Fibroblast of lung (primary cell): ENCODE data around the gene ONECUT2.

Source experiments
- EZH2 ChIP-seq: IDR thresholded peaks from 2 replicates; pipeline ENCODE4 v1.5.1; 2012; ENCODE audit warnings: low read length, control low read depth, mild to moderate bottlenecking; ENCODE audit errors: missing control alignments
- TF ChIP-seq, protein P1 (sequence below), 2 donors: IDR thresholded peaks in 1 of 2; conservative IDR thresholded peaks in 1 of 2; 1 replicate in 1 of 2; 2 replicates in 1 of 2; pipeline ENCODE4 v1.5.1; 2011 to 2012; ENCODE audit warnings: low read length in 2 of 2, control low read depth in 1 of 2, inconsistent platforms in 1 of 2, low read depth in 1 of 2, mild to moderate bottlenecking in 1 of 2

DNA sequence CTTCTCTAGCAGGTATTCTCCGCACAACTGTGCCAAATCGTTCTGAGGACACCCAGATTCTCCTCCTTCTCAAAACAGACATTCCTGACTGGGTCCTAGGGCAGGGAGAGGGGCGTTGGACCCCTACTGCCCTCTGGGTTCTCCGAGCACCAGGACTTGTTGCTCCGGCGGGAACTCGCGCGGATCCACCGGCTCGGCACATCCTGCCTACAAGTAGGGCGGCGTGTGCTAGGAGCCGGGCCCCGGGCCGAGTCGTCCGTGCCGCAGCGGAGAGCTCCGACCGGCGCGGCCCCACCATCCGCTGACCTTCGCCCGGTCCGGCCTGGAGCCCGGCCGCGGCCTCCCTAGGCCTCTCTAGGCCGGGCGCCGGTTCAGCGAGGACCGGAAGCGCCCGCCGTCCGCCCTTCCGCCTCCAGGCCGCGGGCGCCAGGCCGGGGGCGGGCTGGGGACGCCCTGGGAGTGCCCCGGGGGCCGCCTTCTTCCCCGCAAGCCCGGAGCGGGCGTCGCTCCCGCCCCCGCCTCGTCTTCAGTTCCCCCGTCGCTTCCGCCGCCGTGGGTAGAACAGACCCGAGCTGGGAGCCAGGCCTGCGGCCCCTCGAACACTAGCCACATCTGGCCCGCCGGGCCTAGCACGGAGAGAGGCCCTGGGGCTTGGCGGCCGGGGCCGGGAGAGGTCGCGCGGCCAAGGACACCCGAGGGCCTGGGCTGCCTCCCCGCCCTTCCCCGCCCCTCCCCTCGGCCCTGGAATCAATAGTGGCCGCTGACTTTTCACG lies 7.6 kb upstream of the ONECUT2 start:
- TF ChIP-seq, protein P1, sequence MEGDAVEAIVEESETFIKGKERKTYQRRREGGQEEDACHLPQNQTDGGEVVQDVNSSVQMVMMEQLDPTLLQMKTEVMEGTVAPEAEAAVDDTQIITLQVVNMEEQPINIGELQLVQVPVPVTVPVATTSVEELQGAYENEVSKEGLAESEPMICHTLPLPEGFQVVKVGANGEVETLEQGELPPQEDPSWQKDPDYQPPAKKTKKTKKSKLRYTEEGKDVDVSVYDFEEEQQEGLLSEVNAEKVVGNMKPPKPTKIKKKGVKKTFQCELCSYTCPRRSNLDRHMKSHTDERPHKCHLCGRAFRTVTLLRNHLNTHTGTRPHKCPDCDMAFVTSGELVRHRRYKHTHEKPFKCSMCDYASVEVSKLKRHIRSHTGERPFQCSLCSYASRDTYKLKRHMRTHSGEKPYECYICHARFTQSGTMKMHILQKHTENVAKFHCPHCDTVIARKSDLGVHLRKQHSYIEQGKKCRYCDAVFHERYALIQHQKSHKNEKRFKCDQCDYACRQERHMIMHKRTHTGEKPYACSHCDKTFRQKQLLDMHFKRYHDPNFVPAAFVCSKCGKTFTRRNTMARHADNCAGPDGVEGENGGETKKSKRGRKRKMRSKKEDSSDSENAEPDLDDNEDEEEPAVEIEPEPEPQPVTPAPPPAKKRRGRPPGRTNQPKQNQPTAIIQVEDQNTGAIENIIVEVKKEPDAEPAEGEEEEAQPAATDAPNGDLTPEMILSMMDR (conservative IDR thresholded peaks at IDR 0.05 in 1 of 2, IDR thresholded peaks at IDR 0.05 in 1 of 2; ENCODE audit: low read depth in 1 of 2, low read length in 2 of 2): no peak
- peak; percentile 33 for TF ChIP-seq EZH2
